BE2C (cell line): Measurements from ENCODE around the gene GMPPA.

Experiments
- DNase-seq: peaks from one replicate; pipeline ENCODE4 v3.0.0-alpha.2; 2020
- H3K27me3 ChIP-seq: fragments of 250-450 bp; sonication (Bioruptor Pico); 2 replicates; pipeline ENCODE4 v1.5.1; 2020; ENCODE audit warnings: mild to moderate bottlenecking
- H3K36me3 ChIP-seq: fragments of 250-450 bp; sonication (Bioruptor Pico); 2 replicates; pipeline ENCODE4 v1.5.1; 2020; ENCODE audit warnings: mild to moderate bottlenecking
- H3K4me1 ChIP-seq: fragments of 250-450 bp; sonication (Bioruptor Pico); 2 replicates; pipeline ENCODE4 v1.5.1; 2020
- H3K4me3 ChIP-seq: 2 replicates; pipeline ENCODE4 v1.5.1; 2011; ENCODE audit warnings: low read depth, low read length
- H3K9me3 ChIP-seq: fragments of 250-450 bp; sonication (Bioruptor Pico); 2 replicates; pipeline ENCODE4 v1.5.1; 2020
- CTCF ChIP-seq: IDR thresholded peaks from 2 replicates; pipeline ENCODE4 v1.5.1; 2012; ENCODE audit warnings: mild to moderate bottlenecking, low read depth, low read length

GMPPA gene

GRCh38 chr2:219521066-219521880 lies 22.6 kb downstream of the GMPPA start:
- Histone ChIP-seq H3K36me3 (no peaks in the 10 kb centered on the region), H3K4me3 (peak overlapping the region; percentile 31), H3K27me3 (no peaks in the 10 kb centered on the region), H3K4me1 (peaks cover 63% of the 10 kb centered on the region), H3K9me3 (no peaks in the 10 kb centered on the region)
- peak; percentile 82 for TF ChIP-seq CTCF
- peak; percentile 84 for DNase-seq

- no peak for TF ChIP-seq CTCF
- no peaks in the 10 kb centered on the region for H3K36me3 ChIP-seq
- peaks cover 68% of the 10 kb centered on the region for H3K4me1 ChIP-seq
- H3K4me3 ChIP-seq: peak overlapping the region; percentile 35
- no peaks in the 10 kb centered on the region for H3K9me3 ChIP-seq
- H3K27me3 ChIP-seq: no peaks in the 10 kb centered on the region
- DNase-seq: peak; percentile 77
Observed at GRCh38 chr2:219522111-219523030, 23.7 kb downstream of the GMPPA start.

GRCh38 chr2:219523031-219523671 lies 24.5 kb downstream of the GMPPA start:
- peak overlapping the region; percentile 35; the same call in 1 of the 2 replicates for H3K4me3 ChIP-seq
- H3K4me1 ChIP-seq: peaks cover 74% of the 10 kb centered on the region
- no peak; the same call in 1 of the 2 replicates for TF ChIP-seq CTCF
- no peaks in the 10 kb centered on the region for H3K9me3 ChIP-seq
- no peaks in the 10 kb centered on the region for H3K27me3 ChIP-seq
- H3K36me3 ChIP-seq: no peaks in the 10 kb centered on the region
- DNase-seq: no peak

GRCh38 chr2:219524817-219525216 lies 26.1 kb downstream of the GMPPA start:
- Histone ChIP-seq H3K4me3 (no peak overlapping the region), H3K9me3 (no peaks in the 10 kb centered on the region), H3K27me3 (no peaks in the 10 kb centered on the region), H3K4me1 (peaks cover 74% of the 10 kb centered on the region), H3K36me3 (no peaks in the 10 kb centered on the region)
- DNase-seq: no peak
- TF ChIP-seq CTCF: no peak

GRCh38 chr2:219525533-219526232 lies 27.0 kb downstream of the GMPPA start:
- Histone ChIP-seq H3K27me3 (no peaks in the 10 kb centered on the region), H3K4me3 (peak overlapping the region; percentile 30), H3K4me1 (peaks cover 68% of the 10 kb centered on the region), H3K36me3 (no peaks in the 10 kb centered on the region), H3K9me3 (no peaks in the 10 kb centered on the region)
- DNase-seq: peak; percentile 91
- TF ChIP-seq CTCF: no peak
